Stimulated activated CD4-positive, alpha-beta T cell treated with anti-CD3 and anti-CD28 coated beads, Interleukin-1b, Interleukin-23, amount 100 ng/mL, for 48 hours (primary cell): ENCODE measurements around the gene DDHD1.
"Not testable (repeated sequence)": the region's sequence is repeated elsewhere in the genome, so short reads cannot be mapped to it uniquely, and the experiment has no call there.

ENCODE experiments used
- DNase-seq: peaks from one replicate; pipeline ENCODE4 v3.0.0-alpha.2; 2020

Gene DDHD1

GRCh38 chr14:53106768-53107167 lies 46.4 kb downstream of the DDHD1 start:
- DNase-seq: no peak

GRCh38 chr14:53103636-53104340 lies 49.3 kb downstream of the DDHD1 start:
- DNase-seq: no peak

- no peak for DNase-seq
Observed at GRCh38 chr14:53093206-53093605, 59.9 kb downstream of the DDHD1 start.

GRCh38 chr14:53090853-53091252 lies 62.3 kb downstream of the DDHD1 start:
- no peak for DNase-seq

GRCh38 chr14:53084954-53085353 lies 68.2 kb downstream of the DDHD1 start:
- DNase-seq: not testable (repeated sequence)

GRCh38 chr14:53064475-53064874 lies 88.6 kb downstream of the DDHD1 start:
- DNase-seq: no peak

- no peak for DNase-seq
Observed at GRCh38 chr14:53062856-53063255, 90.3 kb downstream of the DDHD1 start.

- DNase-seq: no peak
Observed at GRCh38 chr14:53060046-53060445, 93.1 kb downstream of the DDHD1 start.

GRCh38 chr14:53055003-53055402 lies 98.1 kb downstream of the DDHD1 start:
- DNase-seq: no peak

GRCh38 chr14:53054457-53054856 lies 98.7 kb downstream of the DDHD1 start:
- no peak for DNase-seq

- DNase-seq: no peak
Observed at GRCh38 chr14:53048631-53049030, 104.5 kb downstream of the DDHD1 start.

- no peak for DNase-seq
Observed at GRCh38 chr14:53047307-53048069, 105.6 kb downstream of the DDHD1 start.

GRCh38 chr14:53044486-53044885 lies 108.6 kb downstream of the DDHD1 start:
- DNase-seq: no peak

GRCh38 chr14:53043027-53043581 lies 110.0 kb downstream of the DDHD1 start:
- DNase-seq: no peak

GRCh38 chr14:53042480-53042879 lies 110.6 kb downstream of the DDHD1 start:
- no peak for DNase-seq

- no peak for DNase-seq
Observed at GRCh38 chr14:53041067-53041466, 112.1 kb downstream of the DDHD1 start.

- DNase-seq: no peak
Observed at GRCh38 chr14:53038629-53039028, 114.5 kb downstream of the DDHD1 start.

- no peak for DNase-seq
Observed at GRCh38 chr14:53037016-53037415, 116.1 kb downstream of the DDHD1 start.

GRCh38 chr14:53035336-53036210 lies 117.5 kb downstream of the DDHD1 start:
- DNase-seq: no peak

- DNase-seq: no peak
Observed at GRCh38 chr14:53034688-53035230, 118.4 kb downstream of the DDHD1 start.

GRCh38 chr14:53034036-53034435 lies 119.1 kb downstream of the DDHD1 start:
- DNase-seq: no peak

- DNase-seq: no peak
Observed at GRCh38 chr14:53032838-53033390, 120.2 kb downstream of the DDHD1 start.
